ENCODE measurements around the gene USH1G.

DNA sequence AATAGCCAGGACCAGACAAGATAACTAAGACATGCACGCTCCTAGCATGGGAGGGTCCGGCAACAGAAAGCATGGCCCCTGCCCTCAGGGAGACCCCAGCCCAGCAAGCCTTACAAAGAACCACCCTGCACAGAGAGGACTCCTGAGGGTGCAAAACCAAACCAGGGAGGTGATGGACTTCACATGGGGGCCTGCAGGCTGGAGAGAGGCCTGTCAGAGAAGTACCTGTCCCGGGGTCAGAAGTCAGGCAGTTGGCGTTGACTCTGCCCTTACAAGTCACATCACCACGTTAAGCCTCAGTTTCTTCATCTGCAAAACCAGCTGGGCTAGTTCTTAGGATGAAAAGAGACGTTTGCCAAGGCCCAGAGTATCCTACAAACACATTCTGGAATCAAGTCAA is 5.7 kb upstream of the USH1G start:
- TF ChIP-seq, protein P1, sequence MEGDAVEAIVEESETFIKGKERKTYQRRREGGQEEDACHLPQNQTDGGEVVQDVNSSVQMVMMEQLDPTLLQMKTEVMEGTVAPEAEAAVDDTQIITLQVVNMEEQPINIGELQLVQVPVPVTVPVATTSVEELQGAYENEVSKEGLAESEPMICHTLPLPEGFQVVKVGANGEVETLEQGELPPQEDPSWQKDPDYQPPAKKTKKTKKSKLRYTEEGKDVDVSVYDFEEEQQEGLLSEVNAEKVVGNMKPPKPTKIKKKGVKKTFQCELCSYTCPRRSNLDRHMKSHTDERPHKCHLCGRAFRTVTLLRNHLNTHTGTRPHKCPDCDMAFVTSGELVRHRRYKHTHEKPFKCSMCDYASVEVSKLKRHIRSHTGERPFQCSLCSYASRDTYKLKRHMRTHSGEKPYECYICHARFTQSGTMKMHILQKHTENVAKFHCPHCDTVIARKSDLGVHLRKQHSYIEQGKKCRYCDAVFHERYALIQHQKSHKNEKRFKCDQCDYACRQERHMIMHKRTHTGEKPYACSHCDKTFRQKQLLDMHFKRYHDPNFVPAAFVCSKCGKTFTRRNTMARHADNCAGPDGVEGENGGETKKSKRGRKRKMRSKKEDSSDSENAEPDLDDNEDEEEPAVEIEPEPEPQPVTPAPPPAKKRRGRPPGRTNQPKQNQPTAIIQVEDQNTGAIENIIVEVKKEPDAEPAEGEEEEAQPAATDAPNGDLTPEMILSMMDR (conservative IDR thresholded peaks at IDR 0.05 in 1 of 2, IDR thresholded peaks at IDR 0.05 in 1 of 2; ENCODE audit: extremely low read depth in 1 of 2, insufficient read depth in 1 of 2, low read depth in 1 of 2, low read length in 2 of 2): no peak
- no peak for TF ChIP-seq EZH2 (IDR thresholded peaks at IDR 0.05; ENCODE audit: borderline replicate concordance, low read length)
